Breast epithelium (tissue), 3 donors: ENCODE results near the gene HIPK1.

Experiments
- POLR2A ChIP-seq: fragments of 450-650 bp; IDR thresholded peaks from one replicate; pipeline ENCODE4 v1.6.1; 2016; ENCODE audit warnings: antibody characterized with exemption, mild to moderate bottlenecking, moderate library complexity
- TF ChIP-seq, protein P1 (sequence below), 3 donors: fragments of 450-650 bp; IDR thresholded peaks; one replicate each; pipeline ENCODE4 v1.5.1; 2016 to 2017; ENCODE audit warnings: antibody characterized with exemption in 3 of 3, mild to moderate bottlenecking in 3 of 3, moderate library complexity in 3 of 3

DNA sequence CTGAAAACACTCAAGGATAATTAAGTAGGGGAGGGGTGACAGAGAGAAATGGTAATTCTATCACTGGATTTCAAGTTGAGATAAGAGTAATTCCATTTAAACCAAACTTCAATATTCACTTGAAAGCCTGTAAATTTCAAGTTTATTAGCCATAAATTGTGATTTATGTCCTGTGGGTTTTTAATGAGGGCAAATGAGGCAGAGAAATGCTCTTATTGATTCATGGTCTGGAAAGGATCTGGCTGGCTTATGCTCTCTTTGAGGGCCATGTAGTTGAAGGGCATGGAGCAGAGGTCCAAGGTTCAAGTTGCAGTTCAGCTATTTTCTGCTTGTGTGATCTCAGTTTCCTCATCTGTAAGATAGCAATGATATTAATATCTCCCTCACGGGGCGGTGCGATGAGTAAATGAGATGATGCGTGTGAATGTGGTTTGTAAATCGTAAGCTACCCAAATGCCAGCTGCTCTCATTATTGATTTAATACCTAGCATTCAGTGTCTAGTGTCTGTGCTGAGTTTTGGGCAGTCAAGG lies 62.4 kb downstream of the HIPK1 start:
- TF ChIP-seq POLR2A = no peak
- TF ChIP-seq, protein P1, sequence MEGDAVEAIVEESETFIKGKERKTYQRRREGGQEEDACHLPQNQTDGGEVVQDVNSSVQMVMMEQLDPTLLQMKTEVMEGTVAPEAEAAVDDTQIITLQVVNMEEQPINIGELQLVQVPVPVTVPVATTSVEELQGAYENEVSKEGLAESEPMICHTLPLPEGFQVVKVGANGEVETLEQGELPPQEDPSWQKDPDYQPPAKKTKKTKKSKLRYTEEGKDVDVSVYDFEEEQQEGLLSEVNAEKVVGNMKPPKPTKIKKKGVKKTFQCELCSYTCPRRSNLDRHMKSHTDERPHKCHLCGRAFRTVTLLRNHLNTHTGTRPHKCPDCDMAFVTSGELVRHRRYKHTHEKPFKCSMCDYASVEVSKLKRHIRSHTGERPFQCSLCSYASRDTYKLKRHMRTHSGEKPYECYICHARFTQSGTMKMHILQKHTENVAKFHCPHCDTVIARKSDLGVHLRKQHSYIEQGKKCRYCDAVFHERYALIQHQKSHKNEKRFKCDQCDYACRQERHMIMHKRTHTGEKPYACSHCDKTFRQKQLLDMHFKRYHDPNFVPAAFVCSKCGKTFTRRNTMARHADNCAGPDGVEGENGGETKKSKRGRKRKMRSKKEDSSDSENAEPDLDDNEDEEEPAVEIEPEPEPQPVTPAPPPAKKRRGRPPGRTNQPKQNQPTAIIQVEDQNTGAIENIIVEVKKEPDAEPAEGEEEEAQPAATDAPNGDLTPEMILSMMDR (IDR thresholded peaks at IDR 0.05) = no peak
